ENCODE data around the gene BTN3A1.

DNA sequence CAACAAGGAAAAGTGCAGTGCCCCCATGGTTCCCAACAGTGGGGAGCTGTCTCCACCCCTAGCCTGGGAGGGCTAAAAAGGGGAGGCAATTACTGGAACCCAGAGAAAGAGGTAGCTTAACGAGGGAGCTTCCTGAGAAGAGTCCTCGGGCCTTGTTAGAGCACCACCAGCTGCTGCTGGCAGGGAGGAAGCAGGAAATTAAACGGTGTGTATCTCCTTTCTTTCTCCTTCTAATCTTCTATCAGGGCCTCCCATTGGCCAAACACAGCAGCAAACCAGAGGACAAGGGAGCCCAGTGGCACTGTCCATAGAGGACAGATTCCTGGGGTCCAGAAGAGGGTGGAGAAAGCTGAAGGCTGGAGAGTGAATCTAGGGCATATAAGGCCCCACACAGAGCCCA lies 26.8 kb upstream of the BTN3A1 start:
- TF ChIP-seq MTA3 (IDR thresholded peaks at IDR 0.05; ENCODE audit: borderline replicate concordance, low read length) (no peak), REST (IDR thresholded peaks at IDR 0.05; ENCODE audit: low read depth, low read length) (no peak), LARP7 (IDR thresholded peaks at IDR 0.05) (no peak), NR2C1 (IDR thresholded peaks at IDR 0.05) (no peak), NFYA (IDR thresholded peaks at IDR 0.05; ENCODE audit: borderline replicate concordance, low read depth, low read length) (no peak), TCF7 (IDR thresholded peaks at IDR 0.05; ENCODE audit: borderline replicate concordance) (no peak)
